ENCODE measurements around the gene CAMTA1.
A peak's percentile ranks its signal among the peaks of the same experiment; 100 is the strongest.

Gene CAMTA1

GRCh38 chr1:6777813-6778212 is 7.4 kb upstream of the CAMTA1 start:
- no peak for DNase-seq

GRCh38 chr1:6779089-6779805 is 6.0 kb upstream of the CAMTA1 start:
- DNase-seq: no peak

DNA sequence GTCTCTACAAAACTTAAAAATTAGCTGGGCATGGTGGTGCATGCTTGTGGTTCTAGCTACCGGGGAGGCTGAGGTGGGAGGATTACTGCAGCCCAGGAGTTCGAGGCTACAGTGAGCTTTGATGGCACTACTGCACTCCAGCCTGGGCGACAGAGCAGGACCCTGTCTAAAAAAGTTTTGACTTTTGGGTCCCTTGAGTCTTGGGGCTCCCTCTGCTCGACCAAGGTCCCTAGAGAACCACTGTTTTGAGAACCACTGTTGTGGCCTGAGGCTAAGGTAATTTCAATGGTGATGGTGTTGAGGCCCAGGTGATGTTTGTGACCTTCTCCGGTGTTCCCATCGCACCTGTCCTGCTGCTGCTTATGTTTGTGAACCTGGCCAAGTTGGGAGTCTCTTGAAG is 3.1 kb upstream of the CAMTA1 start:
- no peak for DNase-seq

- no peak for DNase-seq
Observed at GRCh38 chr1:6783221-6783620, 2.0 kb upstream of the CAMTA1 start.

GRCh38 chr1:6783936-6784559 is 1.2 kb upstream of the CAMTA1 start:
- no peak for DNase-seq

DNA sequence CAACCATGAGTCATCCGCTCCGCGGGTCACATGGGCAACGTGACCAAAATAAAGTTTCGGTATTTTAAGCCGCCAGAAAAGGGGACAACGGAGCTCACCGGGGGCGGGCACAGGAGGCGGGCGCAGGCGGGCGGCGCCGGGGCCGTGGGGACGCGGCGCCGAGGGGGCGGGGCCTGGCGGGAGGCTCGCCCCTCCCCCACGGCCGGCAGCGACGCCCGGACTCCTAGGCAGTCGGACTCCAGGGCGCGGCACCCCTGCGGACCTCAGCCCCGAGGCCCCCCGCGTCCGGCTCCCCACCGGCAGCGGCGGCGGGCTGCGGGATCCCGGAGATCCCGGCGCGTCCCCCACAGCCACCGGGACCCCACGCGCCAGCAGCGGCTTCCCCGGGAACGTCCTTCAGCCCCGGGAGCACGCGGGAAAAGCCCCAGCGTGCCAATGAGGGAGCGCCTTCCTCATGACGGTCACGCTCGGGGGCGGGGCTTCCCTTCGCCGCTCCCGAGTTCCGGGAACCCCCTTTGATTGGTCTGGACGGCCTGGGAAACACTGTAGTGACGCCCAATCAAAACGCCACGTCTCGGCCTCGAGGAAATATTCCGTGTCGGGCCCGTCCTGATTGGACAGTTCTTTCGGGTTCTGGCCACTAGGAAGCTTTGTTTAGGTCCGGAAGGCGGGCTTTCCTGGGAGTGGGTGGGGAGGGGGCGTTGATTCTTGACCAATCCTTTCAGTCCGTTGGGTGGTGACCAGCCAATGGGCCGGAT is 515 bp upstream of the CAMTA1 start:
- DNase-seq: peak; percentile 98

- DNase-seq: no peak
Observed at GRCh38 chr1:6785728-6786505, 663 bp downstream of the CAMTA1 start.

DNA sequence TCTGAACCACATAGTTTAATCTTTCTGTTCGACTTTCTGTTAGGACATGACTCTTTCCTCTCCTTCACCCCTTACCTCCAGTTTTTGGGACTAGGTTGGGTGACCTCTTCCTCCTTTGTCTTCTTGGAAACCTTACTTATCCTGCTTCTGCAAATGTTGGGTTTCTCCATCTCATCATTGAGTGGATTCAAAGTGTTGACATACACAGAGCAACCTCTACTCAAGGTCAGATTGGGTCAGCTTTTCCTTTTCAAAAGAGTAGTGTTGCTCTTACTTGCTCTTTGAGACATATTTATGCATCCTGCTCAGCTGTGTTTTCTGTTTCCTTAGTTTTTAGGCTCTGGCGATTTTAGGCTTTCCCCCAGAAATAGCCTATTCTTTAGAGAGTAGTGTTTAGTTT is 3.7 kb downstream of the CAMTA1 start:
- DNase-seq: no peak

- no peak for DNase-seq
Observed at GRCh38 chr1:6790146-6790545, 4.9 kb downstream of the CAMTA1 start.

GRCh38 chr1:6794164-6794563 is 8.9 kb downstream of the CAMTA1 start:
- DNase-seq: no peak

DNA sequence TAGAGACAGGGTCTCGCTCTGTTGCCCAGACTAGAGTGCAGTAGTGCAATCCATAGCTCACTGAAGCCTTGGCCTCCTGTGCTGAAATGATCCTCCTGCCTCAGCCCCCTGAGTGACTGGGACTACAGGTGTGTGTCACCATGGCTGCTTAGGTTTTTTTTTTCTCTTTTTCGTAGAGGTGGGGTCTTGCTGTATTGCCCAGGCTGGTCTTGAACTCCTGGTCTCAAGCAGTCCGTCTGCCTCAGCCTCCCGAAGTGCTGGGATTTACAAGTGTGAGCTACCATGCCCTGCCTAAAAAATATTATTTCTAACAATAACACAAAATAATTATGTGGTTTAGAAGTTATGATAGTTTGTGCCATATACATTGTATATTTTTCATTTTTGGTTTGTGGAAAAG is 9.9 kb downstream of the CAMTA1 start:
- no peak for DNase-seq

GRCh38 chr1:6795661-6796060 is 10.4 kb downstream of the CAMTA1 start:
- no peak for DNase-seq

DNA sequence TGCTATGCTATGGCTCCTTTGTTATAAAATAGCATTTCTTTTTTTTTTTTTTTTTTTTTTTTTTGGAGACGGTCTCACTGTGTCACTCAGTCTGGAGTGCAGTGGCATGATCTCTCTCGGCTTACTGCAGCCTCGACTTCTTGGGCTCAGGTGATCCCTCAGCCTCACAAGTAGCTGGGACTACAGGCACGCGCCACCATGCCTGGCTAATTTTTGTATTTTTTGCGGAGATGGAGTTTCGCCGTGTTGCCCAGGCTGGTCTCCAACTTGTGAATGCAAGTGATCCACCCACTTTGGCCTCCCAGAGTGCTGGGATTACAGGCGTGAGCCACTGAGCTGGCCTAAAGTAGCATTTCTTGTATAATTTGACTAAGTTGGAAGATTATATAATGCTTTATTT is 10.8 kb downstream of the CAMTA1 start:
- no peak for DNase-seq

DNA sequence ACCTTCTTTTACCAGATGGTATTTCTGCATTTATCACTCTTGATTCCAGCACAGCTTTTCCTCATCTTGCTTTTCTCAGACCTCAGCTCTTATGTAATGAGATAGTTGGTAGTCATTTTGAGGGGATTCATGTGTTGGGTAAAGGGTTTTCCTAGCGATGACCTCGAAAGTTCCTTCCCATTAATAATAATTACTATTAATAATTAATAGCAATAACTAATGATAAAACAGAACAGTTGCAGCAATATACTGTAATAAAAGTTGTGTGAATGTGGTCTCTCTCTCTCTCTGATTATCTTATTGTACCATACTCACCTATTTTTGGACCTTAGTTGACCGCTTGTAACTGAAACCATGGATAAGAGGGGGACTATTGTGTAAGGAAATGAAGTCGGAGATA is 14.2 kb downstream of the CAMTA1 start:
- no peak for DNase-seq

DNA sequence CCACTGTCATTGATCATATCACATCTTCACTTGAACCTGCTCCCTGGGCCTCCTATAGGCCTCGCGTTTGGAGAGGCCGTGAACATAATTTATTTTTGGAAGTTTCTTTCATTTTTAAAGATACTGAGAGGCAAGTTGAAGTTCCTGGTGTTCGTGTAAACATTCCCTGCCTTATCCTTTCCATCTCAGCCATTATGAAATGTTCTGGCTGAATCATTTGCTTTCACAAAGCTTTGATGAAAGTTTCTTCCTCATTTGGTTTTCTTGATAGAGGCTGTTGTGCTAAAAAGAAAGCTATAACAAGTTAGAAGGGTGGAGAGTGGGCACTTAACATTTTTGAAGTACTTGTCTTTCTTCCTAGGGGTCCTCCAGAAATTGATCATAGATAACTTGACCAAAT is 15.5 kb downstream of the CAMTA1 start:
- DNase-seq: no peak

DNA sequence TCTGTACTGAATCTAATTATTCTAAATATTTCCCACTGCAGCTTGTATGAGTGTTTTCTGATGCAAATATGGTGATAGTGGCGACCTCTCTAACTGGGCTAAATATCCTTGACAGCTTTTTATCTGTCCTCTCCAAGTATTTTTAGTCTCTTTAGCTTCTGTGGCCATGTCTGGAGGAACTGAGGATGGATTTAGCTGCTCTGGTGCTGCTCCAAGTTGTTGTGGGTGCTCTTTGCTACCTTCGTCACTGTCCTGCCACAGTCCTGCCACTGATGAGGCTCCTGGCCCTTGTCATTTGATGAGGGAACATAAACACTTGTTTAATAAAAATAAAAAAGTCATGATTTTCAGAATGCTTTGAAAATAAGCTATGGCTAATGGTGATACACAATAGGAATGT is 15.9 kb downstream of the CAMTA1 start:
- no peak for DNase-seq

- DNase-seq: no peak
Observed at GRCh38 chr1:6801966-6802365, 16.7 kb downstream of the CAMTA1 start.

GRCh38 chr1:6802454-6802853 is 17.2 kb downstream of the CAMTA1 start:
- no peak for DNase-seq

DNA sequence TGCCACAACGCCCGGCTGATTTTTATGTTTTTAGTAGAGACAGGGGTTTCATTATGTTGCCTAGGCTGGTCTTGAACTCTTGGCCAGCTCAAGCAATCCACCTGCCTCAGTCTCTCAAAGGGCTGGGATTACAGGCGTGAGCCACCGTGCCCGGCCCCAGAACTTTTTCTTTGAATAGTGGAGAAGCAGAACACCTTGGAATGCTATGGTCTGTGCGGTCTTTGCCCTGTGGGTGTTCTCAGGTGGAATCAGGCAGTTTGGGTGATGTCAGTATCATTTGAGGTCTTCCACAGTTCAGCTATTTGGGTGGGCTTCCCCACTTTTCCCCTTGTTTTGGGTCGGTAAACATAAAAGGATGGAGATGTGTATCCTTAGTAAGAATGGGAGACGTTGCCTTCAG is 17.6 kb downstream of the CAMTA1 start:
- DNase-seq: no peak

DNA sequence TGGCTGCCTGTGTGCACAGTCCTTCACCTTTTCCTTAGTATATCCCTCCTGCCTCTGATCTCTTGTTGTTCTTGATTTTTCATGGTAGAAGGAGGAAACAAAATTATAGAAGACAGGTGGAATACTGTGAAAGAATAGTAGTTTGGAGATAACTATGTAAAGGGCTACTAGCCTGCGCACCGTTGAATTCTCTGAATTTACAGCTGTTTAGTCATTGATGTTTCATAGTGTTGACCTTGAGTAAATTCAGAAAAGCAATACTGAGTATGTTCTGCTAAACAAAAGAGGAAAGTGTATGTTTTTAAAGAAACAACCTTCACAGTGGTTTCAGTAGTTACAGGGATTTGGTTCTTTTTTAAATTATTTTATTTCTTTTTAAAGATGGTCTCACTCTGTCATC is 18.1 kb downstream of the CAMTA1 start:
- no peak for DNase-seq

GRCh38 chr1:6805004-6805416 is 19.8 kb downstream of the CAMTA1 start:
- DNase-seq: no peak

GRCh38 chr1:6807782-6808181 is 22.5 kb downstream of the CAMTA1 start:
- no peak for DNase-seq

DNA sequence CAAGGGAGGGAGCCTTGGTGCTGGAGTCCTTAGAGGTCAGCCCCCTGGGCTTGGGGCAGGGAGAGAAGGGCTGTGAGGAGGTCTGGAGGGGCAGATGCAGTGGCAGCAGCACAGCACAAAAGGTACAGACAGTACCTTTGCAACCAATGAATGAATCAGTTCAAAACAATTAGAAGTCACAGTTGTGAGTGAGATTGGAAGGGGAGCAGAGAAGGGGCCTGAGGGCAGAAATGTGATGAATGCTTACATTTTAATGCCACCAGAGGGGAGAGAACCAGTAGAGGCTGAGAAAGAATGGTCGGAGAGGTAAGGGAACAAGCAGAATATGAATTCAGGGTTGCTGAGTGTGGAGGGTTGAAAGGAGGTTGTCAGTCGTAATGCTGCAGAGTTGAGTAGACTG is 24.2 kb downstream of the CAMTA1 start:
- DNase-seq: no peak

Measured in activated CD8-positive, alpha-beta memory T cell treated with anti-CD3 and anti-CD28 coated beads for 24 hours (primary cell).